Right hindlimb (tissue), 1 donor: ENCODE data around the gene SEH1L.
A peak's percentile ranks its signal among the peaks of the same experiment; 100 is the strongest.
"Not testable (repeated sequence)": the region's sequence is repeated elsewhere in the genome, so short reads cannot be mapped to it uniquely, and the experiment has no call there.

Experiments used
- DNase-seq: peaks from one replicate; pipeline ENCODE4 v3.0.0-alpha.2; 2018

SEH1L gene

DNA sequence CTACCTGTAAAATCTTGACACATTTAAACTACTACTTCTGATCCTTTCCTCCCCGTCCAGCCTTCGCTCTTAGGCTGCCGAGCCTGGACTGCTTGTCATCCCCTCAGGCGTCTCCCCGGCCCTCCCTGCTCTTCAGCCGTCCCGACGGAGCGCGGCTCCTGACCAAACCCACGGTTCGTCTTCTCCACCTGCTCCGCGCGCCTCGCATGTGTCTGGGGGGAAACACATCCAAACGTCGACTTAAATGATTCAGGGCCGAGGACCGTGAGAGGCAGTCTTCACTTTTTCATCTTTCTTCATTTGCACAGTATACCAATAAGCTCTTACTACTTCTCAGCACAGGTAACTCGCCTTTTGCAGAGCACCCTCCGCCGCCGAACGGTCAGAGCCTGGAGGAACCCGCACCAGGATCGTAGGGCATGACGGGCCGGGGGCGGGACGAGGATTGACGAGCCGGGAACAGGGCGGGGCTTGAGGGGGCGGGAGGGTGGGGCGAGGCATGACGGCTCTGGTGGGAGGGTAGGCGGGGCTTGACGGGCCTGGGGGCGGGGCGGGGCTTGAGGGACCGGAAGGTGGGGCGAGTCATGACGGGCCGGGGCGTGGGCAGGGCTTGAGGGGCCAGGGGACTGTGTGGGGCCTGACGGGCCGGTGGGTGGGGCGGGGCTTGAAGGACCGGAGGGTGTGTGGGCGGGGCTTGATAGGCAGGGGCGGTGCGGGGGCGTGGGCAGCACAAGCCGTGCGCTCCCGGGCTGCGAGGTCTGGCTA is at the start of gene SEH1L:
SEH1L (plus strand) TSS at position 727 of the 765 bp plus-strand sequence. CDS start 111 bp downstream, outside the sequence.
- DNase-seq, result peak; percentile 100

DNA sequence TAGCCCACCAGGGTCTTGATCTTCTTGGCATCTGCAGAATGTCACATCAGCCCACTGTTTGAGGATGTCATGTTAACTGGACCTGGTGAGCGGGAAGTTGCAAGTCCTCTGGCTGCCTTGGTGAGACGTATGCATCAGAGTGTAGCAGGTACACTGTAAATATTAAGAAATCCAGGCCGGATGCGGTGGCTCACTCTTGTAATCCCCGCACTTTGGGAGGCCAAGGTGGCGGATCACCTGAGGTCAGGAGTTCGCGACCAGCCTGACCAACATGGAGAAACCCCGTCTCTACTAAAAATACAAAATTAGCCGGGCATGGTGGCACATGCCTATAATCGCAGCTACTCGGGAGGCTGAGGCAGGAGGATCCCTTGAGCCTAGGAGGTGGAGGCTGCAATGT is 46.6 kb upstream of the SEH1L start:
- DNase-seq, result not testable (repeated sequence)

GRCh38 chr18:12904012-12904516 is 43.7 kb upstream of the SEH1L start:
- peak; percentile 52 for DNase-seq

DNA sequence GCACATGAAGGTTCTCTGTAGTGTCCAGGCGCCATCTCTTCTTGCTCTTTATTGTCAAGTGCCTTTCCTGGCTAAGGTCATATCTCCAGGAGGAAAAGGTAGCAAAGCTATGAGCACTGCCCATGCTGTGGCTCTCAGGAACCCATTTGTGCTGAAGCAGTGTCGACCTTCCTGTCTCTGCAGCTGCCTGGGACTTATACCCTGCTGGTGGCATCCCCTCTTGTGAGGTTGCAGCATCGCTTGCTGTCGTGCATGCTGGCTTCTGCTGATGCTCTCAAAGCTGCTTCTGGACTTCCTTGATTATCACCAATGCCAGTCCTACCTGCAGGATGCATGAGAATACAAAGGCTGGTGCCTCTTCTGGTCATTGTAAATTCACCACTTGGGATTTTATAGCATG is 41.7 kb upstream of the SEH1L start:
- no peak for DNase-seq

DNA sequence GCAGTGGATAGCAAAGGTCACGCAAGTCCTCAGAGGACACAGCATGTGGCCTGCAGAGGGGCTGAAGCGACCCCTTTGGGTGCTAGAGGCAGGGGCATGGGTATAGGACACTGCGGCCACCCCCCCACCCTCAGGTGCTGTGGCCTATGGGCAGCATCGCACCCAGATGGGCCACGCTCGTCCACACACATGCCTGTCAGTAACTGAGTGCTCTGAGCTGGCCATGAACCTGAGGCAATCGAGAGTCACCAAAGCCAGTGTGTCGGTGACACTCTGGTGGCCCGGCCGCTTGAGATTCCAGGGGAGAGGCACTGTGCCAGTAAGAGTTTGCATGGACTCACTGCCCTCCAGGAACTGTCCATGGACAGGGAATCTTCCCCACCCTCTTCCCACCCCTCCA is 41.0 kb upstream of the SEH1L start:
- DNase-seq, result no peak

DNA sequence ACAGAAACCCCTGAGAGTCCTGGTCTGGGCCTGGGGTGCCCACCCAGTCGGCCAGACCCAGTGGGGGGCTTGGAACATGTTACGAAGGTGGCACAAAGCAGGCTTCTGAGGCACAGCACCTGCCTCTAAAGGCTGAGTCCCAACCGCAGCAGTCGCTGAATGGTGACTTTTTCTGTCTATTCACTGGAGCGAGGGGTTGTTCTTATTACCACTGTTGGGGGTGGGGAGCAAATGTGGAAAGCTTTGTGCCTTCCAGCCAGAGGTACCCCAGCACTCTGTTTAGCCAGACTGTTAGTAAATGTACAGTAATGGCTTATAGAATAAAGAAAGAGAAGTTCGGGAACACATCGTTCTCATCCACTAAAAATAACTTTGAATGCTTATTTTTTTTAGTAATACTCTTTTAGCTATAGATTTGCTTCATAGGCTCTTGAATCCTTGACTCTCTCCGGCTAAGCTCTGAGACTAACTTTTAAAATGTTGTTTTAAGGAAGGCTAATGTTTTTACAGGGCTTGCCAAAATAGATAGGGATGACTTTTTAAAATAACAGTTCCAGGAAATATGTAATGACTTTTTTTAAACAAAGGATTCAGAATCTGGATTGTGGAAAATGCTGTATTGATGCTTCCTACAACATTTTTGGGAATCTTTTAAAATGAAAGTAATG is 40.4 kb upstream of the SEH1L start:
- no peak for DNase-seq

DNA sequence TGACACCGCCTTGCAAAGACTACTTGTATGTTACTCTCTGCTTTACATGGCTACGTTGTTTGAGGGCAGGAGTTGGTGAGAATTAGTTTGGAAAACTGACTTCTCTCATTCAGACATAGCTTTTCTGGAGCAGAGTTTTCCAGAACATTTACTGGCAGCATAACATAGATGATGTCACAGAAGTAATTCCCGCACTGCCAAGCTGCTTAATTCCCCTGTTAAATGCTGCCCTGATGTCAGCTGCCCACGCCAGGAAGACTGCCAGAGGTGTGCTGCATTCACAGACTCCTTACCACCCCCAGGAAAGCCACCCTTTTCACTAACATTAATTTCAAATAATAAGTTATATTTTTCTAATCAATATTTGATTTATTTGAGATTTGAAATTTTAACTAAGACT is 39.1 kb upstream of the SEH1L start:
- DNase-seq, result no peak

DNA sequence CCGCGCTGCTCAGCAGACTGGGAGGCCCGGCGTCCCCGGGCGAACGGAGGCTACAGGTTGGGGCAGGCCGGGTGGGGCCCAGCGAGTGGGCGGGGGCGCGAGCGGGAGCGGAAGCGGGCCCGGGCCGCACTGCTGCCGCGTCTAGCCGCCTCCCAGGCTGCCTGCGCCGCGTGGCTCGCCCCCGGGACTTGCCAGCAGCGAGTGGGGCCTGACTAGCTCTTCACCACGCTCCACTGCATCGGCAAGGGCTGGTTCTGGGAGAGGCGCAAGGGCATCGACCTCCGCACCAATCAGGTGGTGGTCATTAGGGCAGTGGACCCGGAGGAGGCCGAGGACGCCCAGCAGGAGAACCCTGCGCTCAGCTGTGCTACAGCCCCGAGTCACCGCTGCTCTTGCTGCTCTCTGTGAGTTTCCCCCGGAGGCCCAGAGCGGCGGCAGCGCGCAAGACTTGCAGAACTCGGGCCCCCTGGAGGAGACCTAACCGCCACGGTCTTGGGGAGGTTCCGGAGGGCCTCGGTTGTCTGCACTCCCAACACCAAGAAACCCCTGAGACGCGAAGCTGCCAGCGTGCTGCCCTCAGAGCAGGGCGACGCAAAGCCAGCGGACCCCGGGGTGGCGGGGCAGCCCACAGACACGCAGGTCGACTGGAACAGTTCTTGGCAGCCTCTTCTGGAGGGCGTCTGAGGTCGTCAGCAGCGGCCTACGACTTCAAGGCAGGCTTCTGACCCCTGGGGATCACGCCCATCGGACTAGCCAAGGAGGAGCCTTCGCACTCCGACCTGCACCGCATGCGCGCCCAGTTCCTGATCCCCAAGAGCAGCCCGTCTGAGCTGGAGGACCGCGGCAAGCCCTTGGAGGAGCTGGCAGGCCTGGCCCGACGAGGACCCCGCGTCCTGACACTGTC is 36.5 kb upstream of the SEH1L start:
- DNase-seq, result peak; percentile 43

GRCh38 chr18:12911929-12912703 is 35.7 kb upstream of the SEH1L start:
- peak; percentile 36 for DNase-seq

DNA sequence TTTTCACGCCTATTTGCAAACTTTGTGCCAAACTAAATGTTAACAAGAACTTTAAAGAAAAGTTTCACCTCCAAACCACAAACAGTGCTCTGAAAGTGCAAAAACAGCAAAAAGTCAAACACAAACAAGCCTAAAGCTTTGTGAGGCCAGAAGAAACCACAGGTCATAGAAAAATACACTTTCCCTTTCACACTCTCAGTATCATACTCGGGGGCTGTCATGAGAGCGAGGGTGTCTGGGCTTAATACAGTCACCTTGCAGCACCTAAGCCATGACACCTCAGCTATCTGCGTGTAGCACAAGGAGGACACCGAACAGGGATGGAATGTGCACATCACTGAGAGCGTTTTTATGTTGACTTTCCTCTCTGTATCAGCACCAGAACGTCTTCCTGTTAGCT is 26.6 kb upstream of the SEH1L start:
- no peak for DNase-seq

- no peak for DNase-seq
Observed at GRCh38 chr18:12922266-12922665, 25.5 kb upstream of the SEH1L start.

DNA sequence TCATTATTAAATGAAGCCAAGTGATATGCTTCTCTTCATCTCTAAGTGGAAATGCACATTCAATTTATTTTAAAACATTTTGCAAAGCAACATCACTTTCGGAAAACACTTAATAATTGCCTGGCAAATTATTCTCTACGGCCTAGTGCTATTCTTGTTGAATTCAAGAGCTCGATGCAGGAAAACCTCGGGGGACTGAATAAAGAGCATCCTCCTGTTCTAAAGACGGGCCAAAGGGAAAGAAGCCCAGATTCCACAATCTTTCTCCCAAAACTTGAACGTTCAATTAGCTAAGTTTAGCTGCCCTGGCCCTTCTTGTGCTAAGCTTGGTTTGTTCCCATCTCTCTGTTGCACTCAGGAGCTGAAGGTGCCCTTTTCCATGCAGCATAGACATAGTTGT is 23.2 kb upstream of the SEH1L start:
- no peak for DNase-seq

DNA sequence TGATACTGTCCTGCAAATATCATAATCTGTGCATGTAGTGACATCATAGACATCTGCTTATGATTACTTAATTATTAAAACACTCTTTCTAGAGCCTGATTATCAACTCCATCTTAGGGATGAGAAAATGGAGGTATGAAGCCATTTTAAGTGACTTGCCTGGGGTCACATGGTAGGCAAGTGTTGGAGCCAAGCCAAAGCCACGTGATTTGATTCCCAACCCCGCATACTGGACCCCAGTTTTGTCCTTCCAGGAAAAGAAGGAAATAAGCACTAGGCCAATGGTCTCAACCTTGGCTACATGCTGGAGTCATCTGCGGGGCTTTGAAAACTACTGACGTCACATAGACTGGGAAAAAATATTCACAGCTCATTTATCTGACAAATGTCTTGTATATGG is 19.6 kb upstream of the SEH1L start:
- DNase-seq, result no peak

DNA sequence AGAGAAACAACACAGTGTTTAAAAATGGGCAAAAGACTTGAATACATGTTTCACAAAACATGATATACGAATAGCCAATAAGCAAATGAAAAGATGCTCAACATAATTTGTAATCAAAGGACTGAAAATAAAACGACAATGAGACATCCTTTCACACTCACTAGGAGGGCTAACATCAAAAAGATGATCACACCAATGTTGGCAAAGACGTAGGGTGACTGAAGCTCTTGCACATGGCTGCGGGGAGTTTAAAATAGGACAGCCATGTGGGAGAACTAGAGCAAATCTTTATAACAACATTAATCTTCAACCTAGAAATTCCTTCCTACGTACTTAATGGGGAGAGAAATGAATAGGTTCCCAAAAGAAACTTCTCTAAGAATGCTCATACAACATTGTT is 19.2 kb upstream of the SEH1L start:
- no peak for DNase-seq

GRCh38 chr18:12929477-12930083 is 18.2 kb upstream of the SEH1L start:
- no peak for DNase-seq

GRCh38 chr18:12930376-12930775 is 17.4 kb upstream of the SEH1L start:
- DNase-seq, result no peak

GRCh38 chr18:12930908-12931307 is 16.9 kb upstream of the SEH1L start:
- no peak for DNase-seq

DNA sequence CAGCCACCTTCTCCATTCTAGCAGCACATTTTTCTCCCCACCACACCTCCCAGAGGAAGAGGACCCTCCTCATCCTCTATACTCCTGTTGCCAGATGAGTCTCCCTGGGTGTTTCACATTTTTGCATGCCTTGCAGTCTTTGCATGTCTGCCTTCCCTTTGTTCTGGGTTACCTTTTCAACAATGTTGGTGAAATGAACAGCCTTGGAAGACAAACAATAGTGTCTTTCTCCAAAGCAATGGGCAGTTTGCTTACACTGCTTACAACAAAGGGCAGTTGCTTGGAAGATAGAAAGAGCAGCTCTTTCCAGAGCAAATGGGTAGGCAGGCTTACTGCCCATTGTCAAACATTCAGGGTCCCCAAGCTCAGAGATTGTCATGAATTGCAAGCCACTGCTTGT is 14.5 kb upstream of the SEH1L start:
- DNase-seq, result no peak

GRCh38 chr18:12934454-12935071 is 13.2 kb upstream of the SEH1L start:
- DNase-seq, result peak; percentile 87

- no peak for DNase-seq
Observed at GRCh38 chr18:12939162-12939561, 8.6 kb upstream of the SEH1L start.

- no peak for DNase-seq
Observed at GRCh38 chr18:12943215-12943614, 4.6 kb upstream of the SEH1L start.

- DNase-seq, result peak; percentile 74
Observed at GRCh38 chr18:12944709-12945108, 3.1 kb upstream of the SEH1L start.
